ENCODE data around the gene CDH10.

The CDH10 gene

GRCh38 chr5:24439465-24439864 is 205.3 kb downstream of the CDH10 start:
- no peak for TF ChIP-seq JUND (IDR thresholded peaks at IDR 0.05; ENCODE audit: low read depth)
- in situ Hi-C loops (cut with HindIII; ENCODE audit: low pct_unique_long_range_greater_than_20kb, low sequenced_read_pairs): no loop called here
- DNase-seq (ENCODE audit: low read depth in 1 of 2, low spot score in 1 of 2): no peak

Data from T47D (cell line).